GM21786 (cell line): ENCODE data around the gene TFPI2.
"Not testable (repeated sequence)": the region's sequence is repeated elsewhere in the genome, so short reads cannot be mapped to it uniquely, and the experiment has no call there.

Experiments
- ATAC-seq: cut with Tn5 transposase; IDR thresholded peaks from one replicate; pipeline ENCODE4 v1.9.1; 2021; ENCODE audit not compliant: unreplicated experiment

Gene TFPI2

DNA sequence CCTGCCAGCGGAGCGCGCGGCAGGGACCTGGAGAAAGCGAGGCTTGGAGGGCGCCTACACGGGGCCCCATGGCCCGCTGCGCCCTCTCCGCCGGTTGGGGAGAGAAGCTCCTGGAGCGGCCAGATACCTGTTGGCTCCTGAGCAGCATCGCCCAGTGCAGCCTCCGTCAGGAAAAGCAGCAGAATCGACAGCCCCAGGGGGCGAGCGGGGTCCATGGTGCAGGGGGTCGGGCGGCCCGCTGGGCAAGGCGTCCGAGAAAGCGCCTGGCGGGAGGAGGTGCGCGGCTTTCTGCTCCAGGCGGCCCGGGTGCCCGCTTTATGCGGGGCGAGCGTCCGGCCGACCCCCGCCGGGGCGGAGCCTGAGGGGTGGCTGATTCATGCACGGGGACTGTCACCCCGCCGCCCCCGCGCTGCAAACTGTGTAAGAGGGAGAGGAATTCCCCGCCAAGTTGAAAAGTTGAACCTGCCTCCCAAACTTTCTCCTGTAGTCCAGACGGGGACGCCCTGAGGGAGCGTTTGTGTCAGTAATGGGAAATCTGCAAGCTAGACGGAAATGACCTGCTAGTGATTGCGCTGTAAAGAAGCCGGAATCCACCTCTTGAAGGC, at the start of gene TFPI2:
TFPI2 (minus strand) TSS at position 290 of the 605 bp plus-strand sequence; CDS start at position 215, 75 bp downstream.
- ATAC-seq = peak; percentile 40

DNA sequence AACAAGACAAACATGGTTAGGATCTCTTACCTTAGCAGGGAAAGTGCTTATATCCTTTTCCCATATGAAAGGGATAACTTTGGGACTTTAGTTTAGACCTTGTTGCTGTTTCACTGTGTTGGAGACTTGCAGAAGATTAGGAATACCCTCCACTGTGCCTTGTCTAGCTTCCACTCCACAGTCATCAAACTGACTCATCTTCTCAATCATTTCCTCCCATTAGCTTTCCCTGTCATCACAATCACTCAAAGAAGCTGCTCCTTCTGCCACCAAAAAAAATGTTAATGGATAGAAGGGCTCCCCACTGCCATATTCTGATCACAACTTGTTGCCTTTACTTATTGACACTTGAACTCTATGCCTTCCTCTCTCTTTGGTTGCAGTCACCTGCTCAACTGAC, 47.7 kb upstream of the TFPI2 start:
- no peak for ATAC-seq

DNA sequence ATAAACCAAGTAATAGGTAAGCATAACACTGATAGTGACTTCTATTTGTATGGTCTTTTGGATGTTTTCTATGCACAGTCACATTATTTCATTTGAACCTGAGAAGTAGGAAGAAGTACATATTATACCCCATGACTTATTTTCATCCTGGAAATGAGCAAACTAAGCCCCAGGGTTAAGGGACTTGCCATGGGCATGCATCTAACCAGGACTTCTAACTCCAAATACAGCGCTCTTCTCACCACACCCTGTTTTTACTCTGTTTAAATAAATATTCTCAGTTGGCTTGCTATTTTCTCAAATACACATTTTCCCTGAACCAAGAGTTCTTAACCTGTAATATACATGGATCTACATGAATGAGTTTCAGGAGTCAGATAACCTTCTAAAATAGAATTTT, 47.3 kb upstream of the TFPI2 start:
- ATAC-seq = no peak

DNA sequence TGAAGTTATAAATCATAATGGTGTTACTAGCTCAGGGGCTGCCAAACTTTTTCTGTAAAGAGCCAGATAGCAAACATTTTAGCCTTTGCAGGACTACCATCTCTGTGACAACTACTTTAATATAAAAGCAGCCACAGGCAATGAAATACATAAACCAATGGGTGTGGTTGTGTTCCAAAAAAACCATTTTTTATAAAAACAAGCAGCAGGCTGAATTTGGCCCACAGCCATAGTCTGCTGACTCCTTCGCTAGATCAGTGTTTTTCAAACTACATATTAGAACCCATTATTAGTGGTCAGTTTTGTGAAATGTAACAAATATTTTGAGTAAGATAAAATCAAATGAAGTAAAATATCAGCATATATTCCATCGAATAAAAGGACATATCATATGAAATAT, 44.5 kb upstream of the TFPI2 start:
- no peak for ATAC-seq

DNA sequence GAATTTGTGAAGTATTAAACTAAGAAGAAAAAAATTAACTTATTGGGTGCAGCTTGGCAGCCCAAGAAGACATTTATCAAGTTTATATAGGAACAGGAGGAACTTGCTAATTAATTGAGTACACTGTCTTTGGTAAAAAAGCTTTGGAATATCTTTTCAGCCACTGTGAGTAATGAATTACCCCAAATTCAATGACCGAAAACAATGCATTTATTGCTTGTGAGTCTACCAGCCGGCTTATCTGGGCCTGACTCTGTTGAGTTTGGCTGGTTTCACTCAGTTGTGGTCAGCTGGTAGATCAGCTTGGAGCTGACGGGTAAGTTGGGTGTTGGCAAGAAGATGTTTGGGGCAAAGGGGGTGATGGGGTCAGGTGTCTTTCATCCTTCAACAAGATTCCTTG, 42.6 kb upstream of the TFPI2 start:
- ATAC-seq = no peak

- no peak for ATAC-seq
Observed at GRCh38 chr7:93931655-93932054, 41.1 kb upstream of the TFPI2 start.

GRCh38 chr7:93927585-93927984, 37.0 kb upstream of the TFPI2 start:
- no peak for ATAC-seq

DNA sequence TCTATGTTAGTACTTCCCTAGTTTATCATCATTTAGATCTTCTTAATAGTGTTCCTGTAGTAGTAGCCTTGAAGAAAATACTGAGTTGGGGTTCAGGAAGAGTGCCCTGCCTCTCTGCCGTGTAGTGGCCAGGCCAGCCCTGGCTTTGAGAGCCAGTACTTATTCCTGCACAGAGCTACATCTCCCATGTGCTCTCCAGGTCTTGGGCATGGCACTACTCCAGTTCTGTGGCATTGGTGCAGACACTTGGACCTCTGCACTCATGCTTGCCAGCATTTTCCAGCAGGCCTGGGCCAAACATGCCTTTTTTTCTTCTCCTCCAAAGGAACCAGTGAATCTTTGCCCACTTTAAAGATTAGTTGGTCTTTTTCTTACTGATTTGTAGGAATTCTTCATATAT, 36.2 kb upstream of the TFPI2 start:
- ATAC-seq = no peak

- ATAC-seq = no peak
Observed at GRCh38 chr7:93923942-93924341, 33.4 kb upstream of the TFPI2 start.

DNA sequence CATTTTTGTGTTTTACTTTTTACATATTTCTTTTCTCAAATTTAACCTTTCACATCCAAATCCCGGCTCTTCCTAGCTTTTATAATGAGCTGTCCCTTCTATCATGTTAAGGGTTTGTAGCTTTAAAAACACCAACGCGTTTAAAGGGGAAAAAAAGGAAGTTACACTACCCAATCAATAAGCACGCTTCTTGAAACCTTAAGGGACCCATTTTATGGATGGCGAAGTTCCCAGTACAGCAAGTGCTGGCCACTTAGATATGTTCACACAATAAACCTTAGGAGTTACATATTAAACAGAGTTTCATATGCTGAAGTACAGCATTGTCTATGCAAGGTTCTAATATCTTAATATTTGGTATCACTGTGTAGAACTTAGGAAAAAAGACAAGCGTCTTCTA, 32.7 kb upstream of the TFPI2 start:
- ATAC-seq = no peak

- ATAC-seq = peak; percentile 90
Observed at GRCh38 chr7:93921607-93922566, 31.3 kb upstream of the TFPI2 start, which contains the start of gene GNG11. Gene GNG11 (plus strand): TSS chr7:93921735. CDS start chr7:93922138, 403 bp downstream.

- ATAC-seq = no peak
Observed at GRCh38 chr7:93921186-93921585, 30.6 kb upstream of the TFPI2 start.

- no peak for ATAC-seq
Observed at GRCh38 chr7:93920496-93921182, 30.1 kb upstream of the TFPI2 start.

- not testable (repeated sequence) for ATAC-seq
Observed at GRCh38 chr7:93916315-93916714, 25.8 kb upstream of the TFPI2 start.

DNA sequence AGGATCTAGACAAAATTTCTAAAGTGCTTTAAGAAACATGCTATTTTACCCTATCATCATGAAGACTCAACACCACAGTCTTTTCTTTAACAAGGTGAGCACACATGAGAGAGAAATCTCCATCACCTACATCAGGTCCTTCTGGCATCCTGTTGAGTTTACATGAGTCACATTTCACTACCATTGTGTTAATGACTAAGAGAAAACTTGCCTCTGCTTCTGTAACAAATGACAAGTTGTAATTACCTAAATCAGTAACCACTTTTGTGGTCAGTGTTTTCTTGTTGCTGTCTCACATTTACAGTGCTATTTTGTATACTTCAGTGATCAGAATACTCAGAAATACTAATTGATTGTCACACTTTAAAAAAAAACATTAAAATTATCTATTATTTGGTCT, 25.3 kb upstream of the TFPI2 start:
- ATAC-seq = peak; percentile 60

GRCh38 chr7:93915206-93915842, 24.8 kb upstream of the TFPI2 start:
- ATAC-seq = not testable (repeated sequence)

DNA sequence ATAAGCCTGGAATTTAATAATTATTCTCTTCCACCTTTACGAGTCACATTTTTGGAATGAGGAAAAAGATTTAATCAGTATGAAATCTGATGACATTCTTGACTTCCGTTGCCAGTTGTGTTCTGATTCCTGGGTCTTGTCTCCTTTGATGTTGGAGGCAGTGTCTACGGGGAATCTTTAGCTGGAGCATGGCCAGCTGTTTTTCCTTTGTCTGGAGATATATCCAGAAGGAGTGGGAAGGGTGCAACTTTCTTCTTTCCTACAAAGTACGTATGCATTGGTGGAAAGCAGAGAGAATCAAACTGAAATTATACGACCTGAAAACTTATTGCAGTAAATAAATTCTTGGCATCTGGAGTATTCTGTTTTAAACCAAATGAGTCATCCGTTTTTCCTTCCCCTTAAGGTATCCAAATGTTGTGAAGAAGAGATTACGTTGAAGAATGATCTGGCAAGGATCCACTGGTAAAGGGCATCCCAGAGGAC, 24.1 kb upstream of the TFPI2 start:
- ATAC-seq = no peak

DNA sequence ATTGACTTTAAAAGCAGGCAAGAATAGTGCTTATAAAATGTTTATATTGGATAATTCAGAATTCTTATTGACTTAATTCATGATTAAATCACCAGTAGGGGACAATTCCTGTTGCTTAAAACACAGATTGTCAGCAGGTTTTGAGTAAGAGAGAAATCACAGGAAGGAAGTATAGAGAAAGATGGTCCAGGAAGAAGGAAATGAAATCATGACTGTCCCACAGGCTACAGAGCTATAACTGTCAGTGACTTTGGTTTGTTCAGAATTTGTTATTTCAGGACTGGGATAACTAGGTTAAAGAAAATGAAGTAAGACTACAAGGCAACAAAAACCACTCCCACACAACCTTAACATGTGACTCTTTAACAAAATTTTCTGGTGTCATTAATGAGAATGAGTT, 22.6 kb upstream of the TFPI2 start:
- no peak for ATAC-seq

DNA sequence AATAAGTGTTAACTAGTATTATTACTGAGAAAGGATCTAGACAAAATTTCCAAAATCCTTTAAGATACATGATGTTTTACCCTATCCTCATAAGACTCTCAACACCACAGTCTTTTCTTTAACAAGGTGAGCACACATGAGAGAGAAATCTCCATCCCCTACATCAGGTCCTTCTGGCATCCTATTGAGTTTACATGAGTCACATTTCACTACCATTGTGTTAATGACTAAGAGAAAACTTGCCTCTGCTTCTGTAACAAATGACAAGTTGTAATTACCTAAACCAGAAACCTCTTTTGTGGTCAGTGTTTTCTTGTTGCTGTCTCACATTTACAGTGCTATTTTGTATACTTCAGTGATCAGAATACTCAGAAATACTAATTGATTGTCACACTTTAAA, 21.1 kb upstream of the TFPI2 start:
- ATAC-seq = not testable (repeated sequence)

- not testable (repeated sequence) for ATAC-seq
Observed at GRCh38 chr7:93911242-93911641, 20.7 kb upstream of the TFPI2 start.
